Measurements from ENCODE around the gene RNU5B-1. TPM values are rescaled to one million over a fixed set of nuclear protein-coding genes. Genes with fewer than 3 reads are reported as not detected.
A peak's percentile ranks its signal among the peaks of the same experiment; 100 is the strongest.

The RNU5B-1 gene
- total and polyA plus RNA-seq, 9 of the 15 experiments (the other 6 are each of a cell fraction or from before 2014, with no cell fraction given) = 14.2 TPM; not detected in 8

GRCh38 chr15:65278480-65278879 lies 26.0 kb upstream of the RNU5B-1 start:
- ATAC-seq = no peak
- Histone ChIP-seq H3K4me2 (ENCODE audit: insufficient read depth, low read length) (no peak overlapping the region), H3K79me2 (ENCODE audit: control insufficient read depth, insufficient read depth, low read length) (no peaks in the 10 kb centered on the region), H2AFZ (ENCODE audit: low read depth, low read length) (no peak overlapping the region), H3K4me3 (no peak overlapping the region), H3K27ac (ENCODE audit: extremely low read depth, low read depth, low read length) (no peak overlapping the region), H3K9me1 (ENCODE audit: control insufficient read depth, insufficient read depth, low read length) (no peaks in the 10 kb centered on the region), H3K9me3 (replicated peaks; ENCODE audit: control insufficient read depth, insufficient read depth, low read depth, low read length) (no peaks in the 10 kb centered on the region), H3K4me1 (replicated peaks in 1 of 2; ENCODE audit: control insufficient read depth in 2 of 2, insufficient read depth in 2 of 2, low read length in 2 of 2) (peaks cover 4 to 11% of the 10 kb centered on the region in 2 experiments; a peak in 4 of 5 replicates), H4K20me1 (replicated peaks; ENCODE audit: control insufficient read depth, insufficient read depth, low read length) (peaks cover 5% of the 10 kb centered on the region; the same call in 1 of the 2 replicates), H3K27me3 (ENCODE audit: control insufficient read depth in 2 of 2, insufficient read depth in 2 of 2, low read length in 2 of 2) (no peaks in the 10 kb centered on the region), H3K9ac (ENCODE audit: insufficient read depth in 1 of 2, low read depth in 2 of 2, low read length in 2 of 2) (no peak overlapping the region), H3K36me3 (ENCODE audit: control insufficient read depth, insufficient read depth, low read length) (no peaks in the 10 kb centered on the region)
- no peak for TF ChIP-seq E2F8 (IDR thresholded peaks at IDR 0.05; ENCODE audit: low read depth, partially characterized antibody)
- no peak for TF ChIP-seq RBM15 (IDR thresholded peaks at IDR 0.05; ENCODE audit: insufficient read depth, low read length)
- TF ChIP-seq UBTF (IDR thresholded peaks at IDR 0.05; ENCODE audit: borderline replicate concordance in 1 of 2, low read depth in 2 of 2, low read length in 2 of 2) = no peak
- no peak for TF ChIP-seq ZNF134 (CRISPR knock-in tag; conservative IDR thresholded peaks at IDR 0.05)
- TF ChIP-seq ZKSCAN1 (IDR thresholded peaks at IDR 0.05; ENCODE audit: low read depth, low read length) = no peak
- no peak for TF ChIP-seq NFIX (CRISPR knock-in tag; IDR thresholded peaks at IDR 0.05; ENCODE audit: low read depth)
- TF ChIP-seq TBP (optimal IDR thresholded peaks at IDR 0.05; ENCODE audit: low read depth, low read length) = no peak
- no peak for TF ChIP-seq ETV5 (CRISPR knock-in tag; IDR thresholded peaks at IDR 0.05; ENCODE audit: low read depth)
- TF ChIP-seq MCM3 (IDR thresholded peaks at IDR 0.05) = no peak
- TF ChIP-seq PHF8 (IDR thresholded peaks at IDR 0.05; ENCODE audit: borderline replicate concordance, low read length) = no peak
- peak in 1 of 4 experiments; percentile 10 for DNase-seq (ENCODE audit: extremely low read depth in 1 of 4, low spot score in 3 of 4)
- CTCF ChIA-PET (ENCODE audit: low intra/inter-chr PET ratio) = no interaction called here
- intact Hi-C loops (cut with micrococcal nuclease) = no loop called here
- WGBS (ENCODE audit: insufficient coverage, low coverage, missing lambda C conversion rate) = 14% methylated on average over 1 of the region's 1 CpG
- POLR2A ChIA-PET = interaction anchor here (1.6 to 2.8 kb wide), 3 partner anchors 8 to 26 kb away, joined by 7 to 11 read pairs (median 8); partner anchors contain the start of genes PARP16 and RNU5B-1
- FAIRE-seq = no peak
- BruUV-seq (replicated peaks) = no TSS peak
- in situ Hi-C loops (cut with MboI) = no loop called here

All from K562 (cell line).